ENCODE results near the gene BPIFA3. TPM values are rescaled to one million over a fixed set of nuclear protein-coding genes. Genes with fewer than 3 reads are reported as not detected.

Gene BPIFA3
- total and polyA plus RNA-seq, 9 of the 15 experiments (the other 6 are each of a cell fraction or from before 2014, with no cell fraction given): not detected

- BruUV-seq (replicated peaks): no TSS peak
- H3K4me3 ChIP-seq: no peak overlapping the region
- no peak overlapping the region for H2AFZ ChIP-seq (ENCODE audit: low read depth, low read length)
- 0% methylated on average over 4 of the region's 4 CpGs for WGBS (ENCODE audit: insufficient coverage, low coverage, missing lambda C conversion rate)
- H3K9me3 ChIP-seq (replicated peaks; ENCODE audit: control insufficient read depth, insufficient read depth, low read depth, low read length): no peaks in the 10 kb centered on the region
- no peak overlapping the region for H3K4me2 ChIP-seq (ENCODE audit: insufficient read depth, low read length)
- in situ Hi-C loops (cut with MboI) (no loop called here), intact Hi-C loops (cut with micrococcal nuclease) (no loop called here)
- no peak for FAIRE-seq
- TF ChIP-seq FOSL1 (tag; conservative IDR thresholded peaks at IDR 0.05): no peak
- TF ChIP-seq BCOR (IDR thresholded peaks at IDR 0.05): 0 out of 2 replicates have a peak, but pooled peaks have one; percentile 9
- TF ChIP-seq ZFP36 (IDR thresholded peaks at IDR 0.05; ENCODE audit: low read depth, low read length, partially characterized antibody): peak; percentile 64
- peak; percentile 79 for TF ChIP-seq RBM25 (IDR thresholded peaks at IDR 0.05; ENCODE audit: low read depth, low read length, severe bottlenecking)
- no peak for TF ChIP-seq ZNF780A (CRISPR knock-in tag; IDR thresholded peaks at IDR 0.05)
- no peak for DNase-seq (ENCODE audit: extremely low read depth in 1 of 4, low spot score in 3 of 4)
- ChIA-PET POLR2A (no interaction called here), CTCF (ENCODE audit: low intra/inter-chr PET ratio) (no interaction called here)
- no peaks in the 10 kb centered on the region for H3K4me1 ChIP-seq (replicated peaks in 1 of 2; ENCODE audit: control insufficient read depth in 2 of 2, insufficient read depth in 2 of 2, low read length in 2 of 2)
- H3K27ac ChIP-seq (ENCODE audit: extremely low read depth, low read depth, low read length): no peak overlapping the region
- H3K27me3 ChIP-seq (ENCODE audit: control insufficient read depth in 2 of 2, insufficient read depth in 2 of 2, low read length in 2 of 2): peaks cover 0 to 8% of the 10 kb centered on the region in 2 experiments; a peak in 1 of 5 replicates
- no peak overlapping the region for H3K9ac ChIP-seq (ENCODE audit: insufficient read depth in 1 of 2, low read depth in 2 of 2, low read length in 2 of 2)
- no peak for ATAC-seq
- H3K36me3 ChIP-seq (ENCODE audit: control insufficient read depth, insufficient read depth, low read length): no peaks in the 10 kb centered on the region
- H3K9me1 ChIP-seq (ENCODE audit: control insufficient read depth, insufficient read depth, low read length): no peaks in the 10 kb centered on the region
- 0 out of 2 replicates have a peak, but pooled peaks cover 2% of the 10 kb centered on the region for H4K20me1 ChIP-seq (replicated peaks; ENCODE audit: control insufficient read depth, insufficient read depth, low read length)
- no peaks in the 10 kb centered on the region for H3K79me2 ChIP-seq (ENCODE audit: control insufficient read depth, insufficient read depth, low read length)
Measured at GRCh38 chr20:33224399-33224798, 7.2 kb downstream of the BPIFA3 start.

GRCh38 chr20:33229843-33230242, 12.7 kb downstream of the BPIFA3 start:
- H3K27me3 ChIP-seq (ENCODE audit: control insufficient read depth in 2 of 2, insufficient read depth in 2 of 2, low read length in 2 of 2): peaks cover 0 to 5% of the 10 kb centered on the region in 2 experiments; a peak in 1 of 5 replicates
- no peak overlapping the region for H3K27ac ChIP-seq (ENCODE audit: extremely low read depth, low read depth, low read length)
- H3K4me3 ChIP-seq: no peak overlapping the region
- POLR2A ChIA-PET: interaction anchor here (0.6 kb wide), 1 partner anchor 19 kb away, joined by 3 read pairs; no protein-coding TSS in a partner anchor
- DNase-seq (ENCODE audit: extremely low read depth in 1 of 4, low spot score in 3 of 4): no peak
- H3K9me3 ChIP-seq (replicated peaks; ENCODE audit: control insufficient read depth, insufficient read depth, low read depth, low read length): no peaks in the 10 kb centered on the region
- H3K36me3 ChIP-seq (ENCODE audit: control insufficient read depth, insufficient read depth, low read length): no peaks in the 10 kb centered on the region
- no peaks in the 10 kb centered on the region for H3K79me2 ChIP-seq (ENCODE audit: control insufficient read depth, insufficient read depth, low read length)
- FAIRE-seq: no peak
- in situ Hi-C loops (cut with MboI) (no loop called here), intact Hi-C loops (cut with micrococcal nuclease) (loop anchor here (10.0 kb wide), 1 partner anchor 65 kb away; no protein-coding TSS in a partner anchor)
- WGBS (ENCODE audit: insufficient coverage, low coverage, missing lambda C conversion rate): 0% methylated on average over 6 of the region's 6 CpGs
- H3K9ac ChIP-seq (ENCODE audit: insufficient read depth in 1 of 2, low read depth in 2 of 2, low read length in 2 of 2): no peak overlapping the region
- no TSS peak for BruUV-seq (replicated peaks)
- no peaks in the 10 kb centered on the region for H3K9me1 ChIP-seq (ENCODE audit: control insufficient read depth, insufficient read depth, low read length)
- H4K20me1 ChIP-seq (replicated peaks; ENCODE audit: control insufficient read depth, insufficient read depth, low read length): no peaks in the 10 kb centered on the region
- no peaks in the 10 kb centered on the region for H3K4me1 ChIP-seq (replicated peaks in 1 of 2; ENCODE audit: control insufficient read depth in 2 of 2, insufficient read depth in 2 of 2, low read length in 2 of 2)
- H3K4me2 ChIP-seq (ENCODE audit: insufficient read depth, low read length): no peak overlapping the region
- CTCF ChIA-PET (ENCODE audit: low intra/inter-chr PET ratio): interaction anchor here (0.7 kb wide), 1 partner anchor 8 kb away, joined by 3 read pairs; no protein-coding TSS in a partner anchor
- H2AFZ ChIP-seq (ENCODE audit: low read depth, low read length): no peak overlapping the region
- no peak for ATAC-seq
- TF ChIP-seq TAF7 (tag; IDR thresholded peaks at IDR 0.05) (no peak), SOX6 (IDR thresholded peaks at IDR 0.05) (no peak), ZNF518B (CRISPR knock-in tag; IDR thresholded peaks at IDR 0.05) (no peak), NUFIP1 (IDR thresholded peaks at IDR 0.05; ENCODE audit: partially characterized antibody) (no peak), ZNF224 (CRISPR knock-in tag; IDR thresholded peaks at IDR 0.05) (no peak), ZNF280B (CRISPR knock-in tag; IDR thresholded peaks at IDR 0.05) (no peak), ZNF282 (CRISPR knock-in tag; IDR thresholded peaks at IDR 0.05) (no peak)

All from K562 (cell line).